Hematopoietic multipotent progenitor cell treated with erythropoietin and hydrocortisone succinate and interleukin-3 and kit ligand, for 17 days (in vitro differentiated cells): Measurements from ENCODE around the gene ANO8.
"Not testable (repeated sequence)": the region's sequence is repeated elsewhere in the genome, so short reads cannot be mapped to it uniquely, and the experiment has no call there.

ENCODE experiments used
- DNase-seq: peaks from one replicate; pipeline ENCODE4 v3.0.0-alpha.2; 2015; ENCODE audit warnings: low spot score

ANO8 gene, protein sequence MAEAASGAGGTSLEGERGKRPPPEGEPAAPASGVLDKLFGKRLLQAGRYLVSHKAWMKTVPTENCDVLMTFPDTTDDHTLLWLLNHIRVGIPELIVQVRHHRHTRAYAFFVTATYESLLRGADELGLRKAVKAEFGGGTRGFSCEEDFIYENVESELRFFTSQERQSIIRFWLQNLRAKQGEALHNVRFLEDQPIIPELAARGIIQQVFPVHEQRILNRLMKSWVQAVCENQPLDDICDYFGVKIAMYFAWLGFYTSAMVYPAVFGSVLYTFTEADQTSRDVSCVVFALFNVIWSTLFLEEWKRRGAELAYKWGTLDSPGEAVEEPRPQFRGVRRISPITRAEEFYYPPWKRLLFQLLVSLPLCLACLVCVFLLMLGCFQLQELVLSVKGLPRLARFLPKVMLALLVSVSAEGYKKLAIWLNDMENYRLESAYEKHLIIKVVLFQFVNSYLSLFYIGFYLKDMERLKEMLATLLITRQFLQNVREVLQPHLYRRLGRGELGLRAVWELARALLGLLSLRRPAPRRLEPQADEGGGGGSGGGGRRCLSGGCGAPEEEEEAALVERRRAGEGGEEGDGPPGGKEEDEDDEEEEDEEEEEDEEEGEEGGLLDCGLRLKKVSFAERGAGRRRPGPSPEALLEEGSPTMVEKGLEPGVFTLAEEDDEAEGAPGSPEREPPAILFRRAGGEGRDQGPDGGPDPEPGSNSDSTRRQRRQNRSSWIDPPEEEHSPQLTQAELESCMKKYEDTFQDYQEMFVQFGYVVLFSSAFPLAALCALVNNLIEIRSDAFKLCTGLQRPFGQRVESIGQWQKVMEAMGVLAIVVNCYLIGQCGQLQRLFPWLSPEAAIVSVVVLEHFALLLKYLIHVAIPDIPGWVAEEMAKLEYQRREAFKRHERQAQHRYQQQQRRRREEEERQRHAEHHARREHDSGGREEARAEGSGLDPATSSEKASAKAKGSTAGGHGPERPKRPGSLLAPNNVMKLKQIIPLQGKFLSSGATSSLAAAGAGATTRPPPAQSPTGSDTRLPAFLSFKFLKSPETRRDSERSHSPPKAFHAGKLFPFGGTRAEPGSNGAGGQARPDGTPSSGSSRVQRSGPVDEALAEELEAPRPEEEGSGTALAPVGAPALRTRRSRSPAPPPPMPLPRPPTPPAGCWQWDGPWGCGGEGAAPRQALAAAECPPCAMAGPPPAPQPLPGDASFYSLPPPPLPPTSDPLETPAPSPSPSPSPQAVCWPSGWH

DNA sequence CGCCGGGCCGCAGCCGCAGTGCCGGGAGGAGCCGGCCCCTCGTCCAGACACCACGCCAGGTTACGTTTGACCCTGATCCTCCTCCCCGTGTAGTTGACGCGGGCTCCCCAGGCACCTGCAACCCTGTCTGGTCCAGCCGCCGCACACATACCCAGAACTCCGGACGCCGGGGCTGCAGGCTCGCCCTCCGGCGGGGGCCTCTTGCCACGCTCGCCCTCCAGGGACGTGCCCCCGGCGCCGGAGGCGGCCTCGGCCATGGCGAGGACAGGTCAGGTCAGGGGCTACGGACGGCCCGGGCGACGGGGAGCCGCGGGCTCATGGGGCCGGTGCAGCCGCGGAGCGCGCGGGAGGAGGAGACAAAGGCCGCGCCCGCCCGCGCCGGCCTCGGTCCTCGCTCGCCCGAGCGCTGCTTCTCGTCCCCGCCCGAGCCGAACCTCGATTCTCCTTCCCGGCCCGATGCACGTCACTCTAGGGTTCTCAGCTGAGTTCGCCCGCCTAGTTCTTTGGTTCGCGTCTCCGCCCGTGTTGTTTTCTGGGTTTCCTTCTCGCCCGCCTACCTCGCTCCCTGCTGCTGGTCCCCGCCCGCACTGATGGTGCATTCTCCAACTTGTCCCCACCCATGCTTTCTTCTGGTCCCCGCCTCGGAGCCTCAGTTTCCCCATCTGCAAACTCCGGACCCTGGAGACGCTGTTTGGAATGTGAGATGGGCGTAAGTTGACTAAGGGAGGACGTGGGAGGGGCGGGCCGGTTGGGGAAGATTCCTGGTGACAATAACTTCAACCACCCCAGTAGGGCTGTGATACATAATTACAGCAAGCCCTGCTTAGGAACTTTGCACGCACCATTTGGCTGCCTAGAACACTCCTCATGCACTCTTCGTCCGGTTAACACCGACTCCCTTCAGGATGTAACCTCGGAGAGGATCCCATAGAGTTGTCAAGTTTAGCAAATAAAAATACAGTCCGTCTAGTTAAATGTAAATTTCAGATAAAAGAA, at the start of gene ANO8:
Gene ANO8 (minus strand): TSS at position 442 of the 996 bp plus-strand sequence. CDS start 185 bp downstream, at position 257.
- DNase-seq, result peak; percentile 74

DNA sequence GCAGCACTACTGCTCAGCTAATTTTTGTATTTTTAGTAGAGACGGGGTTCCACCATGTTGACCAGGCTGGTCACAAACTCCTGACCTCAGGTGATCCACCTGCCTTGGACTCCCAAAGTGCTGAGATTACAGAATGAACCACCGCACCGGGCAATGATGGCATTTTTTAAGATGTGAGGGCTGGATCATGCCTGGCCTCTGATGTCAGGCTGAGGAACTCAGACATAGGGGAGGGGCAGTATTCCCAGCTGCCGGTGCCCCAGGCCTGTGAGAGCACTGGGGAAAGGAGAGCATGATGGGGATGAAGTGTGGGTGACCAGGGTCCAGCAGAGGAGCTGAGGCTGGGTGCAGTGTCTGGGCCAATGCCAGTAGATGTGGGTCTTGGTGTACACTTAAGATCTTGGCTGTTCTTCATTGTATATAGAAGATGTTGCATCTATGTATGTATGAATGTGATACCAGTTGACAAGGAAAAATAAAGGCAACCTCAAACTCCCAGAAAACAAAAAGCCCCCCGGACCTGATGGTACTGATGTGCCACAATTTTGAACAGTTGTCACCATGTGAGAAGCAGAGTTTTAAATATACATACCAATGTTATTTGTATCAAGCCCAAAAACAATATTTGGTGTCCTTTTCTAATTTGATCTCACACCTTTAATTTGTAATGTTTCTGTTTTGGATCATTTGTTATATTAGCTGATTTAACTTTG, 45.9 kb upstream of the ANO8 start:
- DNase-seq, result no peak

DNA sequence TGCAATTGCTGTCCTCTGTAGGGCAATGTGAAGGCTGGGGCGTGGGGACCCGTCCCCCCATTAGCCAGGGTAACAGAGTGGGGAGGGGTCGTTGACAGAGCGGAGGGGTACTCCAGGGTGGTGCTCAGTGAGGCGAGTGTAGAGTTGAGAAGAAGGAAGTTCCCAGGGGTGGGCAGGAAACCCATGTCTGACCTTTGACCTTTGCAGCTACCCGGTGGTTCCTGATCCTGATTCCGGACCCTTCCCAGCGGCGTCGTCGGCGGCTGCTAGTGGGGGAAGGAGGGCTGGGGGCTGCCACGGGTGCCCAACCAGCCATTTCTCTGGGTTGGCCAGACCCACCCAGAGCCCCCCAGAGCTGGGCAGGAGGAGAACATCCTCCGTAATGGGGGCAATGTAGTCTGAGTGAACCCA, 44.6 kb upstream of the ANO8 start:
- DNase-seq, result no peak

DNA sequence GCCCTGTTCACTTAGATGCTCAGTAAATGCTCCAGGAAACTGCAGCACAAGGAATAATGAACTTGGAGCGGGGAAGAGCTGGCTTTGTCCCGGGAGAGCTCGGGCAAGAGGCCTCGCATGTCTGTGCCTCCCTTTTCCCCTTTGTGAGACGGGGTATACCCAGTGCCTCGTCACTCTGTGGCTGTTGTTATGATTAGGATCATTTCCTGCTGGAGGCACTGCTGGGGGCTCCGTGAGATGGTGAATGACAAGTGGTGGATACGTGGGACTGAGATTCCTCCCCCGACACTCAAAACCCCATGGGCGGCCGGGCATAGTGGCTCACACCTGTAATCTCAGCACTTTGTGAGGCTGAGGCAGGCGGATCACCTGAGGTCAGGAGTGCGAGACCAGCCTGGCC, 43.6 kb upstream of the ANO8 start:
- DNase-seq, result no peak

DNA sequence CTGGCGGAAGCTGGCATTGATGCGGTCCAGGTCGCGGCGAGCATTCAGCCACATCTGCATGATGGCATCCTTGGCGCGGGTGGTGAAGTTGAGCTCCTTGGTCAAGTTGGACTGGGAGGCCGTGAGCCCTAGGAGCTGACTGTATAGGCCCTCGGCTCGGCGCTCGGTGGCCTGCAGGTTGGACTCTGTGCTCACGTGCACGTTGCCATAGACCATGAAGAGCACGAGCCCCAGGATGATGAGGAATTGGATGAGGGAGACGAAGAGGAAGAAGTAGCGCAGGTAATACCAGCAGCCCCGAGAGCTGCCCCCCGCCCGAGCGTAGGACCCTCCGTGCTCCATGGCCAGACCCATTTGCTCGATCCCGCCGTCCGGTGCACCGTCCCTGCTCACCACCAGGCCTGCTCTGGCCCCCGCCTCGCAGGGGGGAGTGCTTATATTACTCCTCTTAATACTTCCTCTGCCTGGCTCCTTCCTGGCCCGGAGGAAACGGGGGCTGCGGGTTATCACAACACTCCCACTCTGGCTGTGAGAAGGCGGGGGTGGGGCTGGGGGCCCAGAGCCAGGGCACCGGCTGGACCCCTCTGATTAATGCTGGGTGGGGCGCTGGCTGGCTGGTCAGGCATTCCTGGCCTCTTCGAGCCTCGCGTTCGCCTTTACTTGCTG, 42.4 kb upstream of the ANO8 start, which contains the start of gene PLVAP:
Gene PLVAP (minus strand): TSS at position 408 of the 666 bp plus-strand sequence. CDS start 54 bp downstream, at position 354.
- peak; percentile 63 for DNase-seq

DNA sequence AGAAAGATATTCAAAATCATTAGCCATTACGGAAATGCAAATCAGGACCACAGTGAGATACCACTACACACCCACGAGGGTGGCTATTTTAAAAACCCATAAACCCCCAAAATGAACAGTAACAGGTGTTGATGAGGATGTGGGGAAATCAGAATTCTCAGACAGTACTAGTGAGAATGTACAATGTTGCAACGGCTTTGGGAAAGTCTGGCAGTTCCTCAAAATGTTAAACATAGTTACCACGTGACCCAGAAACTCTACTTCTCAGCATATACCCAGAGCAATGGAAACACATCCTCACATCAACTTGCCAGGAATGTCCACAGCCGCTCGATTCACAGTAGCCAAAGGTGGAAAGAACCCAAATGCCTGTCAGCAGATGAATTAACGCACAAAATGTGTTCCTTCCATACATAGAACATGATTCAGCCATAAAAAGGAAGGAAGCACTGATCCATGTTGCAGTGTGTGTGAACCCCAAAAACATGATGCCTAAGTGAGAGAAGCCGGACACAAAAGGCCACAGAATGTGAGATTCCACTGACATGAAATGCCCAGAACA, 35.5 kb upstream of the ANO8 start:
- no peak for DNase-seq

DNA sequence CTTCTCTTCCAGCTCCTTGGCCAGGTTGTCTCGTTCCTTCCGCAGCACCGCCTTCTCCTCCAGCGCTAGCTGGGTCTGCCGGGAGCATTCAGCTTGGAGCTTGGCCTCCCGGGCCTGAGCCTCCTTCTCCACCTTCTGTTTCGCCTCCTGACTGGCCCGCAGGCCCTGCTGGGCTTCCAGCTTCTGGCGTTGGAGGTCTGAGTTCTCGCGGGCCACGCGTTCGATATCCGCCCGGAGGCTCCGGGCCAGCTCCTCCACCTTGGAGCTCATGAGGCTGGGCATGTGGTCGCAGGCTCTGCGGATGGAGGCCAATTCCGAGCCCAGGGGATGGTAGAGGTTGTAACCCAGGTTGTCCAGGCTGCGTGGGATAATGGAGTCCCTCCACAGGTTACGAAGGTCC, 30.7 kb upstream of the ANO8 start:
- no peak for DNase-seq

DNA sequence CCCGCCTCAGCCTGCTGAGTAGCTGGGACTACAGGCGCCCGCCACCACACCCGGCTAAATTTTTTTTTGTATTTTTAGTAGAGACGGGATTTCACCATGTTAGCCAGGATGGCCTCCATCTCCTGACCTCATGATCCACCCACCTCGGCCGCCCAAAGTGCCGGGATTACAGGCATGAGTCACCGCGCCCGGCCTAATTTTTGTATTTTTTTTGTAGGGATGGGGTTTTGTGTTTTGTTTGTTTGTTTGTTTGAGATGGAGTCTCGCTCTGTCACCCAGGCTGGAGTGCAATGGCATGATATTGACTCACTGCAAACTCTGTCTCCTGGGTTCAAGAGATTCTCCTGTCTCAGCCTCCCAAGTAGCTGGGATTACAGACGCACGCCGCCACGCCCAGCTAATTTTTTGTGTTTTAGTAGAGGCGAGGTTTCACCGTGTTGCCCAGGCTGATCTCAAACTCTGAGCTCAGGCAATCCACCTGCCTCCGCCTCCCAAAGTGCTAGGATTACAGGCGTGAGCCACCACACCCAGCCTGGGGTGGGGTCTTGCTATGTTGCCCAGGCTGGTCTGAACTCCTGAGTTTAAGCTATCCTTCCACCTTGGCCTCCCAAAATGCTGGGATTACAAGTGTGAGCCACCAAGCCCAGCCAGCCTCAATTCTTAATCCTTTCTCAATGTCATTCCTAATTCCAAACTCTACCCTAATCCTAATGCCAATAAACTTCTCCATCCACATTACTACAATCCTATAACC, 29.4 kb upstream of the ANO8 start:
- DNase-seq, result not testable (repeated sequence)

DNA sequence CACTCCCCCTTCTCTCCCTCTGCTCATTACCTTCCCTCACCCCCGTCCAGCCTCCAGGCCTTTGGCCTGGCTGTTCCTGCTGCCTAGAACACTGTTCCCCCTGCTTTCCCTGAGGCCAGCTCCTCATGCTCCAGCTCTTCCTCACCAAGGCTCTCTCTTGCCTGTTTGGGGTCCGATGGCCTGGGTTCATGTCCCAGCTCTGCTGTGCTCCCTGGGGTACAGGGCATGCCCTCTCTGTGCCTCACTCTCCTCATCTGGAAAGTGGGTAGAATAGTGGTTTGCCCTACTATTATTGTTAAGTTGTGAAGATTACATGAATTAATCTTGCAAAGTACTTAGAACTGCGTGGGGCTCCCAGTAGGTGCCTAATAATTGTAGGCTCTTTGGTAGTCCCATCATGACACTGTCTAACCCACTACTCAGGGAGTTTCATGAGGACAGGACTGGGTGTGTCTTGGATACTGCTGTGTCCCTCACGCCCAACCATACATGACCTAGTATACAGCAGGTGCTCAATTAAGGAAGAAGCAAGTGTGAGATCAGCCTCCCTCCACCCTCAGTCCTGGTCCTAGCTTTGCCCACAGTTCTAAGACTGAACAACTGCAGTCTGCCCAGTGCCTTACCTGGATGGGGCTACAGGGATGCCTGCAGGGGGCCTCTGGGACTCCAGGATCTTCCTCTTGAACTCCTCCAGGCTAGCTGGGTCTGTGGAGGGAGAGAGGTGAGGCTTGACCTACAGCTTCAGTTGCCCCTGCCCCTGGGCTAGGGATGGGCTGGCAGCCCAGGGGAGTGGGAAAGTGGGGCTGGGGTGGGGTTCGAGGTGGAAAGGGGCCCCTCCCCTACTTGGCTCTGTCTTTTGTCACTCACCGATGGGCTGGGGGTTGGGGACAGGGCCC, 25.5 kb upstream of the ANO8 start:
- DNase-seq, result no peak

DNA sequence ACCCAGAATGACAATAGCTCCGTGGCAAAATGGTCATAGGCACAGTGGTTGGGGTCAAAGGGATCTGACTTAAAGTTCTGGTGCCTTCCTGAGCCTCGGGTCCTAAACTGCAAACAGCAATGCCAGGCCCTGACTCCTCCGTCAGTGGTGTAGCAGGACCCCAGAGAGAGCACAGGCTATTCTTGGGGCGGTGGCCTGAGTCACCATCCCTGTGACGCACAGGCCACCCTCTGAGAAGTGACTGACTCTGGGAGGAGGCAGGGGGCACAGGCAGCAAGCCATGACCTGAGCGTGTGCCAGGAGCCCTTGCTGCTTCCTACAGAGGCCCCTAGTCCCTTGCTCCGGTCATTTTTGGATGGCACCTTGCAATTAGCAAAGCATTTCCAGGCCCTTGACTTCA, 23.7 kb upstream of the ANO8 start:
- no peak for DNase-seq

DNA sequence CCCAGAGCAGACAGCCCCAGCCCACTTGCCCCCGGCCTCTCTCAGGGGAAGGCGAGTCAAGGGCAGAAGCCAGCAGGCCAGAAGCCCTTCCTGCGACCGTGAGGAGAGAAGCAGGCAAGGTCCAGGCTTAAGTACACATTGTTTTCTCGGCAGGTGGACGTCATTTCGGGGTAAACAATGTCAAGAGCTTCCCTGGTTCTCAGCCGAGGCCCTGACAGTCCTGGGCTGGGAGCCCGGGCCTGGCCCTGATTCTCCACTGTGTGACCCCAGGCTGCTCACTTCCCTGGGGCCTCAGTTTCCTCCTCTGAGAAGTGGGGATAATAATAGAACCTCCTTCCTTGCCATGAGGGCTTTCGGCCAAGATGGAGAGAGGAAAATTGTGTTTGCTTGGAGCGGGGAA, 23.1 kb upstream of the ANO8 start:
- DNase-seq, result no peak

DNA sequence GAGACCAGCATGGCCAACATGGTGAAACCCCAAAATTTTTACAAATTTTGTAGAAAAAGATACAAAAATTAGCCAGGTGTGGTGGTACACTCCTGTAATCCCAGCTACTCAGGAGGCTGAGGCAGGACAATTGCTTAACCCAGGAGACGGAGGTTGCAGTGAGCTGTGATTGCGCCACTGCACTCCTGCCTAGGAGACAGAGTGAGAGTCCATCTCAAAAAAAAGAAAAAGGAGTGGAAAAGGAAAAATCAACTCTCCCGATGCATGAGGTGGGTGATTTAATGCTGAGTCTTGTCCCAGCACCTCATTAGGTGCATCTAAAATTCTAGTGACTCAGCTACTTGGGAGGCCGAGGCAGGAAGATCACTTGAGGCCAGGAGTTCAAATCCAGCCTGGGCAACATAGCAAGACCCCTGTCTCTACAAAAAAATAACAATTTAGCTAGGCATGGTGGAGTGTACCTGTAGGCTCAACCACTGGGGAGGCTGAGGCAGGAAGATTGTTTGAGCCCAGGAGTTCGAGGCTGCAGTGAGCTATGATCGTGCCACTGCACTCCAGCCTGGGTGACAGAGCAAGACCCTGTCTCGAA, 22.5 kb upstream of the ANO8 start:
- DNase-seq, result no peak

DNA sequence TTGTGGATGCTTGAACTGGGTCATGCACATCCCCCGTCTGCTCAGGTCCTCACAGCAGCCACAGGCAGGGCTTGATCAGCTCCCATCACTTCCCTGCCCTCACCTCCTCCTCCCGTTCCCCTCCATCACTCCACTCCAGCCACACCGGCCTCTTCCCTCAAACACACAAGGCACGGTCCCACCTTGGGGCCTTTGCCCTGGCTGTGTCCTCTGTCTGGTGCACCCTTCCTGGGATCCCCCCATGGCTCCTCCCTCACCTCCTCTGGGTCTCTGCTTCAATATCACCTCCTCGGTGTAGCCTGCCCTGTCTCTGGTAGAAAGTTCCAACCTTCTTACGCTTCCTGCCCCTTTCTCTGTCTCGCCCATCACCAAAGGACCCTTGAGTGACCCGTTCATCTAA, 18.7 kb upstream of the ANO8 start:
- DNase-seq, result no peak

DNA sequence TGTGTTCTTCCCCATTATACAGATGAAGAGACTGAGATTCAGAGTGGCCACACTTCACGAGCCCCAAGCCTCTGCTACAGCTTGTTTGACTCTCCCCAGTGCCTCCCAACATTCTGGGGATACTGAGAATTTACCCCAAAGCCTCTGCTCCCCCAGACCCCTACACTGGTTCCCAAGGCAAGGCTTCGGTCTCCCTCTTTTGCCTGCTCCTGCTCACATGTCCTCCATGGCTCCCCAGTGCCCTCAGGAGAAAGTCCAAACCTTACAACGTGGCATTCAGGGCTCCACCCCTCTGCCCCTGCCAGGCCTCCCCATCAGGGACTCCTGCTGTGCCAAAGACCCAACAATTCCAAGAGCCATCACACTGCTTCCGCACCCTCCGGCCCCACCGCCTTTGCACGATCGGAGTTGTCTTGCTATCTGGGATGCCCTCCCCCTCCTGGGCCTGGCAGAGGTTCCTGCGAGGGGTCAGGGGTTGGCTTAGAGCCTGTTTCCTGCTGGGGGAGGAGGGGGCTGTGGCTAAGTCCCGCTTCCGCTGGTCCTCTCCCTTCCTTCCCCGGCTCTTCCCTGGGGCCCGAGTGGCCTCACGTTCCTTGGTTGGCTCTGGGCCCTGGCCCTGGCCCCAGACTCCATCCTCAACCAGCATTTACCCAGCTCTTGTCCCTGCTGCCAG, 18.1 kb upstream of the ANO8 start:
- DNase-seq, result no peak

DNA sequence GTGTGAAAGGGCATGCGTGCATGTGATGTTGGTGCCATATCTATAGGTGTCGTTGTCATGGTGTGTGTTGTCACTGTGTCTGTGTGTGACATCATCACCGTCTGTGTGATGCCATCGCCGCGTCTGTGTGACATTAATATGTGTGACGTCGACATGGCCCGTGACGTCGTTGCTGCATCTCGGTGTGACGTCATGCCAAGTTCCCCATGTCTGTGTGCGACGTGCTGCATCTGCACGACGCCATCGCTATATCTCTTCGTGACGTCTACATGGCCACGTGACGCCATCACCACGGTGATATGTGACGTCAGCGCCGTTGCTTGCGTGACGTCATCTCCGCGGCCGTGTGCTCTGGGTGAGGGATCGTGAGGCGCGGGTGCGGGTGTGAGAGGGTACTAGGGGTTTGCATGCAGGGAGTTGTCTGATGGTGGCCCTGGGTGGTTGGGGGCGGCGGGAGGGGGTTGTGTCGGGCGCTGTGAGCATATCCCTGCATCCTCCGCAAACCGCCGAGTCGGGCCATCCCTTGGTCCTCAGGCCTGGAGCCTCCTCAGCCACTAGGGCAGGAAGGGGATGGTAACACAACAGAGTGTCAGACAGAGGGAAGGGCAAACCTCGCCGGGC, 17.3 kb upstream of the ANO8 start:
- DNase-seq, result no peak

DNA sequence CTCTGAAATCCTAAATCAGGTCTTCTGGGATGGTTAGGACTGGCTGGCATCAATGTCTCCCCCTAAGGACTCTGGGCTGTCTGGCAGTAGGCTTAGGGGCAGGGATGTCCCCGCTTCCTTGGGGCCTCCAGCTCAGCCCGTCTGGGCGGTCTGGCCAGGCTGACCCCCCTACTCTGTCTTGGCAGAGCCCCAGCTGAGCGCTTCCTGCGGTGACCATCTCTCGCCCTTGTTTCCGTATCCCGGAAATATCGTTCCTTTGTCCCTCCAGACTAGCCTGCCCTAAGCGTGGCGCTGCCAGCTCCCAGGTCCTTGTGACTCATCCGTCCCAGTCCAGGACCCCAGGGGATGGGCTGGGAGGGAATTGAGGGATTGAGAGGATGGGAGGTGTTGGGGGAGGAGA, 14.0 kb upstream of the ANO8 start:
- DNase-seq, result no peak
